ENCODE data around the gene ZNF385D.
A peak's percentile ranks its signal among the peaks of the same experiment; 100 is the strongest.

Gene ZNF385D

DNA sequence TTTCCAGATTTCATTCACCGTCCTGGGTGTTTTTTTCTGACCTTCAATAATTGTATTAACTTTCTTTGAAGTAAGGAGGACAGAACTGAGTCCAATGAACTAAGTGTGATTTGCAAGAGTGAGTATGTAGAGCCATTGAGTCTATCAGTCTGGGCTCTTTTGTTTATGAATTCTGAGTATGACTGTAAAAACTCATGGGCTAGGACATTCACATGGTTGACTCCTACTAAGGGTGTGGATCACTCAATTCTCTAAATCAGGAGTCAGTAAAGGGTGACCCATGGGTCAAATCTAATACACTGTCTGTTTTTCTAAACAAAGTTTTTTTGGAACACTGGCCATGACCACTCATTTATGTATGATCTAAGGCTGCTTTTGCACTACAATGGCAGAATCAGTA is 269.0 kb downstream of the ZNF385D start:
- Histone ChIP-seq H3K9me3 (ENCODE audit: control insufficient read depth, low read length) (no peaks in the 10 kb centered on the region), H3K4me3 (ENCODE audit: low read length) (no peak overlapping the region), H3K27me3 (replicated peaks; ENCODE audit: control insufficient read depth, insufficient read depth, low read length) (no peaks in the 10 kb centered on the region), H3K9ac (ENCODE audit: low read length) (no peak overlapping the region), H3K4me1 (ENCODE audit: control insufficient read depth, insufficient read depth, low read length) (peaks cover 14% of the 10 kb centered on the region), H3K36me3 (ENCODE audit: control insufficient read depth, insufficient read depth, low read length, severe bottlenecking) (no peaks in the 10 kb centered on the region)
- no peak for DNase-seq (ENCODE audit: low read depth)

GRCh38 chr3:21477541-21478288 is 273.3 kb downstream of the ZNF385D start:
- Histone ChIP-seq H3K36me3 (ENCODE audit: control insufficient read depth, insufficient read depth, low read length, severe bottlenecking) (no peaks in the 10 kb centered on the region), H3K27me3 (replicated peaks; ENCODE audit: control insufficient read depth, insufficient read depth, low read length) (no peaks in the 10 kb centered on the region), H3K4me3 (ENCODE audit: low read length) (no peak overlapping the region), H3K4me1 (ENCODE audit: control insufficient read depth, insufficient read depth, low read length) (peaks cover 14% of the 10 kb centered on the region), H3K9me3 (ENCODE audit: control insufficient read depth, low read length) (no peaks in the 10 kb centered on the region), H3K9ac (ENCODE audit: low read length) (no peak overlapping the region)
- peak; percentile 52 for DNase-seq (ENCODE audit: low read depth)

GRCh38 chr3:21466476-21466875 is 284.5 kb downstream of the ZNF385D start:
- Histone ChIP-seq H3K36me3 (ENCODE audit: control insufficient read depth, insufficient read depth, low read length, severe bottlenecking) (no peaks in the 10 kb centered on the region), H3K4me1 (ENCODE audit: control insufficient read depth, insufficient read depth, low read length) (peaks cover 6% of the 10 kb centered on the region), H3K4me3 (ENCODE audit: low read length) (no peak overlapping the region), H3K9ac (ENCODE audit: low read length) (no peak overlapping the region), H3K27me3 (replicated peaks; ENCODE audit: control insufficient read depth, insufficient read depth, low read length) (no peaks in the 10 kb centered on the region), H3K9me3 (ENCODE audit: control insufficient read depth, low read length) (no peaks in the 10 kb centered on the region)
- DNase-seq (ENCODE audit: low read depth) = peak; percentile 22

- Histone ChIP-seq H3K27me3 (replicated peaks; ENCODE audit: control insufficient read depth, insufficient read depth, low read length) (no peaks in the 10 kb centered on the region), H3K4me1 (ENCODE audit: control insufficient read depth, insufficient read depth, low read length) (peaks cover 6% of the 10 kb centered on the region), H3K9me3 (ENCODE audit: control insufficient read depth, low read length) (no peaks in the 10 kb centered on the region), H3K4me3 (ENCODE audit: low read length) (no peak overlapping the region), H3K36me3 (ENCODE audit: control insufficient read depth, insufficient read depth, low read length, severe bottlenecking) (no peaks in the 10 kb centered on the region), H3K9ac (ENCODE audit: low read length) (no peak overlapping the region)
- no peak for DNase-seq (ENCODE audit: low read depth)
Observed at GRCh38 chr3:21464746-21465145, 286.3 kb downstream of the ZNF385D start.

DNA sequence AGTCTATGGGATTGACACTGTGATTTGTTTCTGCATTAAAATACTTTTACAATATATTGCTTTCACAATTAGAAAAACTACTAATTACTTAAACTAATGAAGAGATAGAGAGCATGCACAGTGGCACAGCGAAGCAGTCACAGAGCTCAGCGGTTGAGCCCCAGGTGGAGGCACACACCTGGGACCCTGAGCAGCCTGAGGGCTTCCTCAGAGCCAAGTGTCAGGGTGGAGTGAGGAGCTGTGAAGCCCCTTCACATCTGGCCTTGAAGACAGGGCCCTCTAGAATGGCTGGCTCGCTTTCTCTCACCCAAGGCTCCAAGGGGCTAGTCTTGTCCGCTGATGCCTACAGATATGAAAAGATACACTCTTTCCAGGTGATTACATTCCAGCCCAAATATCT is 287.7 kb downstream of the ZNF385D start:
- DNase-seq (ENCODE audit: low read depth) = no peak
- Histone ChIP-seq H3K4me3 (ENCODE audit: low read length) (no peak overlapping the region), H3K9ac (ENCODE audit: low read length) (no peak overlapping the region), H3K27me3 (replicated peaks; ENCODE audit: control insufficient read depth, insufficient read depth, low read length) (no peaks in the 10 kb centered on the region), H3K36me3 (ENCODE audit: control insufficient read depth, insufficient read depth, low read length, severe bottlenecking) (no peaks in the 10 kb centered on the region), H3K9me3 (ENCODE audit: control insufficient read depth, low read length) (no peaks in the 10 kb centered on the region), H3K4me1 (ENCODE audit: control insufficient read depth, insufficient read depth, low read length) (peaks cover 6% of the 10 kb centered on the region)

GRCh38 chr3:21462141-21462540 is 288.9 kb downstream of the ZNF385D start:
- no peaks in the 10 kb centered on the region for H3K9me3 ChIP-seq (ENCODE audit: control insufficient read depth, low read length)
- no peak overlapping the region for H3K9ac ChIP-seq (ENCODE audit: low read length)
- DNase-seq (ENCODE audit: low read depth) = no peak
- H3K4me3 ChIP-seq (ENCODE audit: low read length) = no peak overlapping the region
- H3K4me1 ChIP-seq (ENCODE audit: control insufficient read depth, insufficient read depth, low read length) = peaks cover 6% of the 10 kb centered on the region
- no peaks in the 10 kb centered on the region for H3K27me3 ChIP-seq (replicated peaks; ENCODE audit: control insufficient read depth, insufficient read depth, low read length)
- H3K36me3 ChIP-seq (ENCODE audit: control insufficient read depth, insufficient read depth, low read length, severe bottlenecking) = no peaks in the 10 kb centered on the region

DNA sequence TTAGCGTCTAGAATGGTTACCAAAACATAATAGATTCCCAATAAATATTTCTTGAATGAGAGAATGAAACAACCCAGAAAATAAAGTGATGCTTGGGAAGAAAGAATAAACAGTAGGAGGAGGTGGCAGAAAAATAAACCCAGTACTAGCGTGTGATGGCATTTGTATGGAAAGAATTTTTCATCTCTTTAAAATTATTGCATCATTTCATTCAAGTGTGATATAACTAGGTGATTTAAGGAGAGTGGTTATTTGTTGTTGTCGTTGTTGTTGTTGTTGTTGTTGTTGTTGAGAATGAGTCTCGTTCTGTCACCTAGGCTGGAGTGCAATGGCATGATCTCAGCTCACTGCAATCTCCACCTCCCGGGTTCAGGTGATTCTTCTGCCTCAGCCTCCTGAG is 293.9 kb downstream of the ZNF385D start:
- no peak overlapping the region for H3K4me3 ChIP-seq (ENCODE audit: low read length)
- H3K9me3 ChIP-seq (ENCODE audit: control insufficient read depth, low read length) = no peaks in the 10 kb centered on the region
- H3K27me3 ChIP-seq (replicated peaks; ENCODE audit: control insufficient read depth, insufficient read depth, low read length) = no peaks in the 10 kb centered on the region
- no peaks in the 10 kb centered on the region for H3K36me3 ChIP-seq (ENCODE audit: control insufficient read depth, insufficient read depth, low read length, severe bottlenecking)
- peaks cover 2% of the 10 kb centered on the region for H3K4me1 ChIP-seq (ENCODE audit: control insufficient read depth, insufficient read depth, low read length)
- no peak overlapping the region for H3K9ac ChIP-seq (ENCODE audit: low read length)
- no peak for DNase-seq (ENCODE audit: low read depth)

DNA sequence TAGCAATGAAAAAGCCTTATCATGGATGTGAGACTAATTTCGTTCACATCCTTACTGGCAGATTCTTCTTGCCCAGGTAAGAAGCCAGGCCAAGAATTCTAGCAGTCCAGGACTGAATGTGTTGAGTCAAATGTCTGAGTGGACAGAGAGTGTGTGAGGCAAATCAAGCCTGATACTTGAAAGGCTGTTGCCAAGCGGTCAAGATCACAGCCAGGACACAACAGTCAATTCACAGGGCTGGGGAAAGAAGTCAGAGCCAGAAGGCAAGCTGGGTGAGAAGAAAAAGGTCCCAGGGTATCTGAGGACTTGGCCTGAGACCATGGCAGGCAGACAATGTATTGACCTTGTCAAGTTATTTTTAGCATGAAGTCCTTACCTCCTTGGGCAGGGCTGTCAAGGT is 301.3 kb downstream of the ZNF385D start:
- Histone ChIP-seq H3K27me3 (replicated peaks; ENCODE audit: control insufficient read depth, insufficient read depth, low read length) (no peaks in the 10 kb centered on the region), H3K36me3 (ENCODE audit: control insufficient read depth, insufficient read depth, low read length, severe bottlenecking) (no peaks in the 10 kb centered on the region), H3K4me3 (ENCODE audit: low read length) (no peak overlapping the region), H3K9me3 (ENCODE audit: control insufficient read depth, low read length) (no peaks in the 10 kb centered on the region), H3K4me1 (ENCODE audit: control insufficient read depth, insufficient read depth, low read length) (peaks cover 17% of the 10 kb centered on the region), H3K9ac (ENCODE audit: low read length) (no peak overlapping the region)
- no peak for DNase-seq (ENCODE audit: low read depth)

GRCh38 chr3:21447476-21448151 is 303.4 kb downstream of the ZNF385D start:
- H3K4me3 ChIP-seq (ENCODE audit: low read length) = peak overlapping the region; percentile 75
- DNase-seq (ENCODE audit: low read depth) = peak; percentile 61
- peaks cover 17% of the 10 kb centered on the region for H3K4me1 ChIP-seq (ENCODE audit: control insufficient read depth, insufficient read depth, low read length)
- no peaks in the 10 kb centered on the region for H3K27me3 ChIP-seq (replicated peaks; ENCODE audit: control insufficient read depth, insufficient read depth, low read length)
- H3K36me3 ChIP-seq (ENCODE audit: control insufficient read depth, insufficient read depth, low read length, severe bottlenecking) = no peaks in the 10 kb centered on the region
- no peaks in the 10 kb centered on the region for H3K9me3 ChIP-seq (ENCODE audit: control insufficient read depth, low read length)
- peak overlapping the region; percentile 78 for H3K9ac ChIP-seq (ENCODE audit: low read length)

DNA sequence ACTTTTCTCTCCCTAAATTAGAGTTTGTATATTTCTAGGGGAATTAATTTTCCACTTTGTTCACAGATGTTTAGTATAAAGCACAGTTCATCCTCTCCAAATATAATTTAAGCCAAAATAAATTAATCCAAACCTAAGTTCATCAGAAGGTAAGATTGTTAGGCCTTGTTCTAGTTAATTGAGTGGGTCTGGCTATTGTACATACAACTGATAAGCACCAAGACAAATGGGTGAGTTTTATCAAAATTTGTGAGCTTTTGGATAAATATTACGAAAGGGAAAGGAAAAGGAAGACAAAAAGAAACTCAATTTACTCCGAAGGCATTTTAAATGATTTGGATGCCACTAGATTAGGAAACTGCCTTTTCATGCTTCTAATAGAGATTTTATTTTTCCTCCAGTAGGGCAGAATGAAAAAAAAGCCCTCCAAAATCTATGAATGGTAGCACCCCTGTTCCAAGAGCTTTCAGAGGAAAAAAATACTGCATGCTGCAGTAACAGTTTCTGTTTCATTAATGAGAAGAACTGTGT is 304.0 kb downstream of the ZNF385D start:
- Histone ChIP-seq H3K36me3 (ENCODE audit: control insufficient read depth, insufficient read depth, low read length, severe bottlenecking) (no peaks in the 10 kb centered on the region), H3K9me3 (ENCODE audit: control insufficient read depth, low read length) (no peaks in the 10 kb centered on the region), H3K27me3 (replicated peaks; ENCODE audit: control insufficient read depth, insufficient read depth, low read length) (no peaks in the 10 kb centered on the region), H3K4me3 (ENCODE audit: low read length) (peak overlapping the region; percentile 75), H3K4me1 (ENCODE audit: control insufficient read depth, insufficient read depth, low read length) (peaks cover 17% of the 10 kb centered on the region), H3K9ac (ENCODE audit: low read length) (peak overlapping the region; percentile 78)
- no peak for DNase-seq (ENCODE audit: low read depth)

DNA sequence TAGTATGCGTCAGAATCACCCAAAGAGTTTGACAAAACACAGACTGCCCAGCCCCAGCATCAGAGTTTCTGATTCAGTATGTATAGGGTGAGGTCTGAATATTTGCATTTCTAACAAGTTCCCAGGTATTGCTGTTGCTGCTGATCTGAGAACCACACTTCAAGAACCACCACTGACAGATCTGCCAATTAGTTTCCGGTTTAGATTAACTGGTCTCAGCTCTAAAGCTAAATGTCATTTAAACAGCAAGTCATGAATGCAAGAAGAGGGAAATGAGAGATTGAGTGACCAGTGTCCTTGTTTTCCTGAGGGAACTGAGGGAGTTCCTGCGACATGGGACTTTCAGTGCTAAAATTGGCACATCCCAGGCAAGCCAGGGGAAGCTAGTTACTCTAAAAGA is 305.0 kb downstream of the ZNF385D start:
- Histone ChIP-seq H3K9ac (ENCODE audit: low read length) (no peak overlapping the region), H3K4me1 (ENCODE audit: control insufficient read depth, insufficient read depth, low read length) (peaks cover 17% of the 10 kb centered on the region), H3K36me3 (ENCODE audit: control insufficient read depth, insufficient read depth, low read length, severe bottlenecking) (no peaks in the 10 kb centered on the region), H3K9me3 (ENCODE audit: control insufficient read depth, low read length) (no peaks in the 10 kb centered on the region), H3K27me3 (replicated peaks; ENCODE audit: control insufficient read depth, insufficient read depth, low read length) (no peaks in the 10 kb centered on the region), H3K4me3 (ENCODE audit: low read length) (no peak overlapping the region)
- DNase-seq (ENCODE audit: low read depth) = no peak
